SK-N-SH (cell line): ENCODE measurements around the gene PRMT5. TPM values are rescaled to one million over a fixed set of nuclear protein-coding genes. Genes with fewer than 3 reads are reported as not detected.

Source experiments
- CTCF ChIA-PET: fragments of 300-600, 350-600 bp; formaldehyde crosslinking; extraction: SDS; loops from one replicate; lab custom pipeline; 2021; lab: Yijun Ruan, JAX
- POLR2A ChIA-PET: fragments of 350-600 bp; sonication (Branson Sonifier 250); formaldehyde crosslinking; extraction: SDS; loops from one replicate; lab custom pipeline; 2020; ENCODE audit warnings: antibody characterized with exemption, inconsistent platforms; lab: Yijun Ruan, JAX
- DNase-seq: peaks from one replicate; pipeline ENCODE4 v3.0.0; 2012
- H2AFZ ChIP-seq: fragments of 200-600 bp; sonication (generic); 2 replicates; pipeline ENCODE4 v1.8.1; 2016; ENCODE audit warnings: antibody characterized with exemption, mild to moderate bottlenecking, low read depth
- H3F3A ChIP-seq: fragments of 200-600 bp; sonication (generic); replicated peaks from 2 replicates; pipeline ENCODE3; 2016; ENCODE audit warnings: antibody characterized with exemption, mild to moderate bottlenecking; ENCODE audit not compliant: insufficient read depth
- H3K27ac ChIP-seq, 2 experiments: fragments of 200-500 bp in 1 of 2; fragments of 200-600 bp in 1 of 2; sonication (Bioruptor generic) in 1 of 2; sonication (generic), shearing (Covaris generic) in 1 of 2; 2 replicates each; pipeline versions ENCODE4 v1.5.1 to v1.6.1; 2014 to 2016; ENCODE audit warnings: low read depth in 2 of 2, inconsistent platforms in 1 of 2, low read length in 1 of 2, mild to moderate bottlenecking in 1 of 2, mixed read lengths in 1 of 2
- H3K27me3 ChIP-seq: fragments of 200-600 bp; sonication (generic), shearing (Covaris generic); 2 replicates; pipeline ENCODE4 v1.6.1; 2016; ENCODE audit warnings: mixed run types; ENCODE audit not compliant: insufficient read depth
- H3K36me3 ChIP-seq, 2 experiments: fragments of 200-500 bp in 1 of 2; fragments of 200-600 bp in 1 of 2; sonication (Bioruptor generic) in 1 of 2; sonication (generic) in 1 of 2; replicated peaks in 1 of 2; 2 replicates each; pipeline versions ENCODE3 to v1.5.1; 2014 to 2016; ENCODE audit warnings: low read length in 1 of 2, mild to moderate bottlenecking in 1 of 2; ENCODE audit not compliant: insufficient read depth in 2 of 2, control insufficient read depth in 1 of 2
- H3K4me1 ChIP-seq, 2 experiments: fragments of 200-500 bp in 1 of 2; fragments of 200-600 bp in 1 of 2; sonication (Bioruptor generic) in 1 of 2; sonication (generic), shearing (Covaris generic) in 1 of 2; 2 replicates each; pipeline versions ENCODE4 v1.5.1 to v1.6.1; 2014 to 2016; ENCODE audit warnings: low read depth in 1 of 2, low read length in 1 of 2, mixed run types in 1 of 2; ENCODE audit not compliant: insufficient read depth in 2 of 2, control insufficient read depth in 1 of 2
- H3K4me2 ChIP-seq: fragments of 200-600 bp; sonication (generic), shearing (Covaris generic); 2 replicates; pipeline ENCODE4 v1.6.1; 2017; ENCODE audit warnings: mixed run types
- H3K4me3 ChIP-seq, 2 experiments: fragments of 200-500 bp in 1 of 2; fragments of 200-600 bp in 1 of 2; sonication (Bioruptor generic) in 1 of 2; sonication (generic), shearing (Covaris generic) in 1 of 2; 2 replicates each; pipeline versions ENCODE4 v1.5.1 to v1.8.1; 2014 to 2016; ENCODE audit warnings: low read depth in 2 of 2, inconsistent platforms in 1 of 2, low read length in 1 of 2, mild to moderate bottlenecking in 1 of 2, mixed read lengths in 1 of 2, moderate library complexity in 1 of 2
- H3K79me2 ChIP-seq: fragments of 200-600 bp; sonication (generic); 2 replicates; pipeline ENCODE4 v1.8.1; 2017; ENCODE audit warnings: mild to moderate bottlenecking; ENCODE audit not compliant: insufficient read depth
- H3K9ac ChIP-seq: fragments of 200-600 bp; sonication (generic); 2 replicates; pipeline ENCODE4 v1.6.1; 2017; ENCODE audit warnings: mixed run types
- H3K9me2 ChIP-seq: fragments of 200-600 bp; sonication (generic); 2 replicates; pipeline ENCODE4 v1.6.1; 2017; ENCODE audit warnings: mixed run types
- H3K9me3 ChIP-seq: fragments of 200-600 bp; sonication (generic); 2 replicates; pipeline ENCODE4 v1.6.1; 2017; ENCODE audit warnings: mixed run types, mild to moderate bottlenecking, moderate library complexity
- H4K20me1 ChIP-seq: fragments of 200-600 bp; sonication (generic); 2 replicates; pipeline ENCODE4 v1.6.1; 2017; ENCODE audit warnings: mild to moderate bottlenecking, mixed run types; ENCODE audit not compliant: insufficient read depth
- CHD2 ChIP-seq: fragments of 150-350 bp; IDR thresholded peaks from 2 replicates; pipeline ENCODE4 v1.6.1; 2018; ENCODE audit warnings: low read length; ENCODE audit not compliant: partially characterized antibody
- CTCF ChIP-seq: fragments of 200-600 bp; sonication (generic); IDR thresholded peaks from 2 replicates; pipeline ENCODE4 v1.6.1; 2017; ENCODE audit warnings: antibody characterized with exemption, mild to moderate bottlenecking, moderate library complexity
- FOXJ3 ChIP-seq: sonication (generic); formaldehyde crosslinking; IDR thresholded peaks from 2 replicates; pipeline ENCODE4 v1.5.1; 2020; ENCODE audit warnings: mild to moderate bottlenecking, missing genetic modification reagents
- GABPA ChIP-seq: IDR thresholded peaks from 2 replicates; pipeline ENCODE4 v1.4.0; 2012; ENCODE audit warnings: low read depth, mild to moderate bottlenecking
- GATA2 ChIP-seq: sonication (generic); formaldehyde crosslinking; IDR thresholded peaks from 2 replicates; pipeline ENCODE4 v1.5.0; 2020; ENCODE audit warnings: mild to moderate bottlenecking, missing genetic modification reagents
- IRF3 ChIP-seq: fragments of 150-350 bp; IDR thresholded peaks from 2 replicates; pipeline ENCODE4 v1.6.1; 2016; ENCODE audit warnings: mild to moderate bottlenecking, low read depth, low read length
- MAX ChIP-seq: IDR thresholded peaks from 2 replicates; pipeline ENCODE4 v1.4.0; 2012; ENCODE audit warnings: low read depth
- MEF2A ChIP-seq: IDR thresholded peaks from 2 replicates; pipeline ENCODE4 v1.4.0; 2012; ENCODE audit warnings: low read depth, borderline replicate concordance
- NRF1 ChIP-seq: IDR thresholded peaks from 2 replicates; pipeline ENCODE4 v1.6.1; 2012; ENCODE audit warnings: low read depth, mild to moderate bottlenecking, low read length
- PBX3 ChIP-seq: IDR thresholded peaks from 2 replicates; pipeline ENCODE4; 2012
- POLR2AphosphoS5 ChIP-seq: IDR thresholded peaks from 2 replicates; pipeline ENCODE4 v1.6.1; 2012; ENCODE audit warnings: low read depth, low read length
- RCOR1 ChIP-seq: fragments of 150-350 bp; IDR thresholded peaks from 2 replicates; pipeline ENCODE4 v1.6.1; 2017; ENCODE audit warnings: antibody characterized with exemption, low read length
- SIN3A ChIP-seq: IDR thresholded peaks from 2 replicates; pipeline ENCODE4 v1.6.1; 2012; ENCODE audit warnings: low read depth, mild to moderate bottlenecking, low read length, moderate library complexity, borderline replicate concordance
- TCF12 ChIP-seq: IDR thresholded peaks from 2 replicates; pipeline ENCODE4 v1.4.0; 2012
- TEAD4 ChIP-seq: IDR thresholded peaks from 2 replicates; pipeline ENCODE4 v1.4.0; 2012; ENCODE audit warnings: mild to moderate bottlenecking, borderline replicate concordance; ENCODE audit not compliant: insufficient read depth
- USF1 ChIP-seq: IDR thresholded peaks from 2 replicates; pipeline ENCODE4 v1.4.0; 2012; ENCODE audit warnings: low read depth, borderline replicate concordance
- USF2 ChIP-seq: fragments of 150-350 bp; IDR thresholded peaks from 2 replicates; pipeline ENCODE4 v1.6.1; 2017; ENCODE audit warnings: antibody characterized with exemption, low read length, low read depth, borderline replicate concordance
- YY1 ChIP-seq: IDR thresholded peaks from 2 replicates; pipeline ENCODE4 v1.4.0; 2012; ENCODE audit warnings: low read depth, mild to moderate bottlenecking
- WGBS: methylation state at CpG from one replicate; pipeline ENCODE4 v1.1.6; 2017; ENCODE audit warnings: low lambda C conversion rate; 5-methylcytosine and 5-hydroxymethylcytosine counted together
- polyA plus RNA-seq, 3 experiments: library from polyadenylated mRNA; depleted of rRNA; stranded (reverse); fragments of >200 nt; gene quantifications; 2 replicates each; pipeline ENCODE4 v1.2.3, GENCODE V29; 2012

The PRMT5 gene
- polyA plus RNA-seq, 1 of the 3 experiments (the other 2 are of a cell fraction): 132 TPM

GRCh38 chr14:22926316-22926715, 2.9 kb downstream of the PRMT5 start:
- Histone ChIP-seq H2AFZ (no peak overlapping the region), H3K9me2 (no peaks in the 10 kb centered on the region), H3K27ac (no peak overlapping the region), H3K4me2 (no peak overlapping the region), H3K27me3 (no peaks in the 10 kb centered on the region), H3K9me3 (no peaks in the 10 kb centered on the region), H3K4me1 (peaks cover 9 to 12% of the 10 kb centered on the region in 2 experiments; a peak in 2 of 4 replicates), H3F3A (peaks cover 21% of the 10 kb centered on the region), H3K9ac (no peak overlapping the region), H4K20me1 (no peaks in the 10 kb centered on the region), H3K36me3 (peaks cover 34 to 40% of the 10 kb centered on the region in 2 experiments), H3K4me3 (no peak overlapping the region), H3K79me2 (peaks cover 28% of the 10 kb centered on the region)
- ChIA-PET CTCF (interaction anchor here (2.0 kb wide), 1 partner anchor 142 kb away, joined by 8 read pairs; no protein-coding TSS in a partner anchor), POLR2A (no interaction called here)
- 94% methylated on average over 4 of the region's 4 CpGs for WGBS
- no peak for DNase-seq
- TF ChIP-seq CTCF (no peak), GATA2 (CRISPR knock-in tag) (no peak), NRF1 (no peak), CHD2 (no peak), RCOR1 (no peak), IRF3 (no peak)

- Histone ChIP-seq H3K4me3 (no peak overlapping the region), H4K20me1 (no peaks in the 10 kb centered on the region), H3K36me3 (peaks cover 42 to 47% of the 10 kb centered on the region in 2 experiments), H3K79me2 (peaks cover 28% of the 10 kb centered on the region), H2AFZ (no peak overlapping the region), H3K27me3 (no peaks in the 10 kb centered on the region), H3K9ac (no peak overlapping the region), H3K4me1 (peaks cover 9 to 12% of the 10 kb centered on the region in 2 experiments; a peak in 2 of 4 replicates), H3K27ac (no peak overlapping the region), H3F3A (peaks cover 20% of the 10 kb centered on the region), H3K9me3 (no peaks in the 10 kb centered on the region), H3K4me2 (no peak overlapping the region), H3K9me2 (no peaks in the 10 kb centered on the region)
- no peak for TF ChIP-seq YY1
- no peak for TF ChIP-seq MAX
- TF ChIP-seq NRF1: no peak
- no peak for TF ChIP-seq USF2
- no peak for TF ChIP-seq POLR2AphosphoS5
- TF ChIP-seq TEAD4: no peak
- TF ChIP-seq SIN3A: no peak
- TF ChIP-seq FOXJ3 (CRISPR knock-in tag): no peak
- TF ChIP-seq PBX3: no peak
- TF ChIP-seq GABPA: no peak
- TF ChIP-seq TCF12: no peak
- TF ChIP-seq MEF2A: no peak
- TF ChIP-seq USF1: no peak
- ChIA-PET POLR2A (no interaction called here), CTCF (no interaction called here)
- 93% methylated on average over 8 of the region's 8 CpGs for WGBS
- no peak for DNase-seq
Measured at GRCh38 chr14:22925513-22925912, 3.7 kb downstream of the PRMT5 start.
